ENCODE data around the gene WDR81.
A peak's percentile ranks its signal among the peaks of the same experiment; 100 is the strongest.

The WDR81 gene

GRCh38 chr17:1684378-1685189 lies 39.9 kb upstream of the WDR81 start, which contains the start of gene PRPF8 (continued):
- TF ChIP-seq TSHZ1 (tag by site-specific recombination; IDR thresholded peaks at IDR 0.05; ENCODE audit: borderline replicate concordance) (no peak), MEIS1 (CRISPR knock-in tag; IDR thresholded peaks at IDR 0.05; ENCODE audit: borderline replicate concordance) (no peak), ZNF513 (tag by site-specific recombination; IDR thresholded peaks at IDR 0.05) (no peak), ZNF335 (tag by site-specific recombination; conservative IDR thresholded peaks at IDR 0.05) (peak; percentile 62; the same call in 1 of the 2 replicates), ZNF521 (tag by site-specific recombination; IDR thresholded peaks at IDR 0.05) (no peak), ZNF394 (tag by site-specific recombination; IDR thresholded peaks at IDR 0.05; ENCODE audit: borderline replicate concordance) (peak; percentile 49), ZNF701 (tag by site-specific recombination; IDR thresholded peaks at IDR 0.05) (no peak), ZNF768 (tag by site-specific recombination; IDR thresholded peaks at IDR 0.05) (no peak), ZNF660 (tag by site-specific recombination; IDR thresholded peaks at IDR 0.05) (peak; percentile 38), ZNF324 (tag by site-specific recombination; IDR thresholded peaks at IDR 0.05) (peak; percentile 67; the same call in 1 of the 2 replicates), ZNF571 (tag by site-specific recombination; IDR thresholded peaks at IDR 0.05) (no peak), ZBTB11 (tag by site-specific recombination; conservative IDR thresholded peaks at IDR 0.05; ENCODE audit: low read depth) (peak; percentile 81), EGR2 (tag by site-specific recombination; IDR thresholded peaks at IDR 0.05; ENCODE audit: low read depth) (0 out of 2 replicates have a peak, but pooled peaks have one; percentile 8), ZNF530 (tag by site-specific recombination; IDR thresholded peaks at IDR 0.05; ENCODE audit: low read depth) (no peak), KLF16 (tag by site-specific recombination; IDR thresholded peaks at IDR 0.05) (peak; percentile 86), PRDM6 (tag by site-specific recombination; IDR thresholded peaks at IDR 0.05) (no peak), GLI4 (tag by site-specific recombination; IDR thresholded peaks at IDR 0.05) (peak; percentile 72; the same call in 1 of the 2 replicates), OSR2 (tag by site-specific recombination; IDR thresholded peaks at IDR 0.05) (no peak), ZNF639 (tag by site-specific recombination; IDR thresholded peaks at IDR 0.05) (no peak), RBAK (tag by site-specific recombination; IDR thresholded peaks at IDR 0.05) (no peak), ZNF311 (tag by site-specific recombination; IDR thresholded peaks at IDR 0.05; ENCODE audit: borderline replicate concordance) (no peak), ZNF549 (tag by site-specific recombination; IDR thresholded peaks at IDR 0.05) (no peak), ZNF692 (tag by site-specific recombination; IDR thresholded peaks at IDR 0.05) (peak; percentile 79), ZNF146 (tag by site-specific recombination; IDR thresholded peaks at IDR 0.05) (0 out of 2 replicates have a peak, but pooled peaks have one; percentile 34), KLF1 (tag by site-specific recombination; IDR thresholded peaks at IDR 0.05) (peak; percentile 57), OVOL3 (tag by site-specific recombination; IDR thresholded peaks at IDR 0.05) (no peak; the same call in 1 of the 2 replicates)

All from HEK293 (cell line).